Measurements from ENCODE around the gene PPME1.

Gene PPME1

DNA sequence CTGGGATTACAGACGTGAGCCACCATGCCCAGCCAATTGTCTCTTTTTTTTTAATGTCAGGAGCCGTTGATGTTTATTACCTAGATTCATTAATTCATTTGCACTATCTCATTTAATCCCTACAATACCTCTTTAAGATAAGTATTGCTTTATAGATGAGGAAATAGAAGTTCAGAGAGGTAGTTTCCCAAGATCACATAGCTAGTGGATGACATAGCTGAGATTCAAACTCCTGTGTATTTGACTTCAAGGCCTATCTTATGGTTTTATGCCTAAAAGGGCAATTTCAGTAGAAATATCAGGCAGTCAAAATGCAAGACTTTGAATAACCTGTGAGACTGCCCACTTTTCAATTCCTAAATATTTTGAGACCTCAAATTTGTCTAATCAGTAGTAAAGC is 66.5 kb downstream of the PPME1 start:
- H3K27me3 ChIP-seq (ENCODE audit: control insufficient read depth, insufficient read depth, low read length), result no peaks in the 10 kb centered on the region
- no peaks in the 10 kb centered on the region for H3K9me3 ChIP-seq (ENCODE audit: control insufficient read depth, insufficient read depth, low read length)
- no peak overlapping the region for H3K9ac ChIP-seq (ENCODE audit: low read depth, low read length)
- H3K36me3 ChIP-seq (ENCODE audit: control insufficient read depth, insufficient read depth, low read length), result peaks cover 4% of the 10 kb centered on the region
- no peaks in the 10 kb centered on the region for H3K4me1 ChIP-seq (ENCODE audit: control insufficient read depth, insufficient read depth, low read length)
- H3K4me3 ChIP-seq (ENCODE audit: low read depth, low read length), result no peak overlapping the region

- Histone ChIP-seq H3K4me3 (ENCODE audit: low read depth, low read length) (no peak overlapping the region), H3K4me1 (ENCODE audit: control insufficient read depth, insufficient read depth, low read length) (no peaks in the 10 kb centered on the region), H3K9ac (ENCODE audit: low read depth, low read length) (no peak overlapping the region), H3K36me3 (ENCODE audit: control insufficient read depth, insufficient read depth, low read length) (peaks cover 4% of the 10 kb centered on the region), H3K9me3 (ENCODE audit: control insufficient read depth, insufficient read depth, low read length) (no peaks in the 10 kb centered on the region), H3K27me3 (ENCODE audit: control insufficient read depth, insufficient read depth, low read length) (no peaks in the 10 kb centered on the region)
Observed at GRCh38 chr11:74238243-74238642, 67.2 kb downstream of the PPME1 start.

- H3K36me3 ChIP-seq (ENCODE audit: control insufficient read depth, insufficient read depth, low read length), result peaks cover 6% of the 10 kb centered on the region
- no peak overlapping the region for H3K4me3 ChIP-seq (ENCODE audit: low read depth, low read length)
- H3K9ac ChIP-seq (ENCODE audit: low read depth, low read length), result no peak overlapping the region
- H3K4me1 ChIP-seq (ENCODE audit: control insufficient read depth, insufficient read depth, low read length), result no peaks in the 10 kb centered on the region
- H3K9me3 ChIP-seq (ENCODE audit: control insufficient read depth, insufficient read depth, low read length), result no peaks in the 10 kb centered on the region
- peaks cover 3% of the 10 kb centered on the region for H3K27me3 ChIP-seq (ENCODE audit: control insufficient read depth, insufficient read depth, low read length)
Observed at GRCh38 chr11:74248469-74248868, 77.4 kb downstream of the PPME1 start.

GRCh38 chr11:74249496-74249895 is 78.4 kb downstream of the PPME1 start:
- Histone ChIP-seq H3K4me1 (ENCODE audit: control insufficient read depth, insufficient read depth, low read length) (no peaks in the 10 kb centered on the region), H3K9me3 (ENCODE audit: control insufficient read depth, insufficient read depth, low read length) (no peaks in the 10 kb centered on the region), H3K4me3 (ENCODE audit: low read depth, low read length) (no peak overlapping the region), H3K36me3 (ENCODE audit: control insufficient read depth, insufficient read depth, low read length) (peaks cover 9% of the 10 kb centered on the region), H3K9ac (ENCODE audit: low read depth, low read length) (no peak overlapping the region), H3K27me3 (ENCODE audit: control insufficient read depth, insufficient read depth, low read length) (peaks cover 3% of the 10 kb centered on the region)

DNA sequence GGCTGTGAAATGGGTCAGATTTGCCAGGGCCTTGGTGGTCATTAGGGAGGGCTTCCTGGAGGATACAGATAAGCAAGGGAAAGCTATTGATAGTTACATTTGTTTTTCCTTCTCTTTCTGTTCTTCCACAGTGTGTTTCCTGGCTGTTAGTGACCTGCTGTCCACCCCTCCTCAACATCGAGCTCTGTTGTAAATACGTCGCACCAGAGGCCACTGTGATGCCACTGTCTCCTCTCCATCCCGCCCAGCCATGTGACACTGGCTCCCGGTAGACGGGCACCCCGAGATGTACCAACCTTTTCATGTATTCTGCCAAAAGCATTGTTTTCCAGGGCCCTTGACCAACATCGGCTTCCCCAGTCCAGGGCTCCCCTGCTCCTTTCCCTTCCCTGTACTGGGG is 82.3 kb downstream of the PPME1 start:
- no peaks in the 10 kb centered on the region for H3K4me1 ChIP-seq (ENCODE audit: control insufficient read depth, insufficient read depth, low read length)
- no peaks in the 10 kb centered on the region for H3K27me3 ChIP-seq (ENCODE audit: control insufficient read depth, insufficient read depth, low read length)
- H3K36me3 ChIP-seq (ENCODE audit: control insufficient read depth, insufficient read depth, low read length), result peaks cover 9% of the 10 kb centered on the region
- no peak overlapping the region for H3K9ac ChIP-seq (ENCODE audit: low read depth, low read length)
- H3K4me3 ChIP-seq (ENCODE audit: low read depth, low read length), result no peak overlapping the region
- H3K9me3 ChIP-seq (ENCODE audit: control insufficient read depth, insufficient read depth, low read length), result no peaks in the 10 kb centered on the region

- Histone ChIP-seq H3K4me3 (ENCODE audit: low read depth, low read length) (no peak overlapping the region), H3K9ac (ENCODE audit: low read depth, low read length) (no peak overlapping the region), H3K9me3 (ENCODE audit: control insufficient read depth, insufficient read depth, low read length) (no peaks in the 10 kb centered on the region), H3K36me3 (ENCODE audit: control insufficient read depth, insufficient read depth, low read length) (peaks cover 9% of the 10 kb centered on the region), H3K27me3 (ENCODE audit: control insufficient read depth, insufficient read depth, low read length) (no peaks in the 10 kb centered on the region), H3K4me1 (ENCODE audit: control insufficient read depth, insufficient read depth, low read length) (no peaks in the 10 kb centered on the region)
Observed at GRCh38 chr11:74255741-74256375, 84.8 kb downstream of the PPME1 start.

DNA sequence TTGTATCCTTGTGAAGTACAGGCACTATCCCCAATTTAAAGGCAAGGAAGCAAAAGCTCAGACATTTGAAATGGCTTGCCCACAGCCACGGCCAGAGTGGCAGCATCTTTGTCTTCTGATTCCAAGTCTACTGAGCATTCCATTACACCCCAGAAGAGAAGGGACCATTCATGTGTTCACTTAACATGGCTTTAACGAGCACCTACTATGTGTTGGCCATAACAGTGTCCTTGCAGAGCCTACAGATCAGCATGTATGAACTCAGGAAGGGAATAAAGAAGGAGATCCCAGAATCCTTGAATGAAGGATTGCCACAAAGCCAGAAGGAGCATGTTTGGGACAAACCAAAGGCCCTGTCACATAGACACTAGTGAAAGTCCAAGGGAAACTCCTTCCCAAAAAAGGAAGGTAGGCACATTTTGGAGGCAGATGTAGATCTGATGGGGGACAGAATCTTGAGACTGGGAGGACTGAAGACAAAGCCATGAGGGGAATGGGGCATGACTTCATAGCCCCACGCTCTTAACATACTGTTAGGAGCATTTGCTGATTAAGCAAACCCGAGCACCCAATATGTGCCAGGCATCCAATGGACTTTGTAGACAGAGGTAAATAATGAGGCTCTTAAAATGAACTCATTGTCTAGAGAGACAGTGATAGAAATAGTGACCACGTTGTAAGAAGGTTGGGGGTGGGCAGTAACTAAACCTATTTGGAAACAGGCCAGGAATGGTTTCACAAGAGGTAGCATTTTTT is 85.5 kb downstream of the PPME1 start:
- H3K36me3 ChIP-seq (ENCODE audit: control insufficient read depth, insufficient read depth, low read length), result peaks cover 4% of the 10 kb centered on the region
- H3K27me3 ChIP-seq (ENCODE audit: control insufficient read depth, insufficient read depth, low read length), result no peaks in the 10 kb centered on the region
- H3K4me1 ChIP-seq (ENCODE audit: control insufficient read depth, insufficient read depth, low read length), result no peaks in the 10 kb centered on the region
- H3K9me3 ChIP-seq (ENCODE audit: control insufficient read depth, insufficient read depth, low read length), result no peaks in the 10 kb centered on the region
- no peak overlapping the region for H3K9ac ChIP-seq (ENCODE audit: low read depth, low read length)
- H3K4me3 ChIP-seq (ENCODE audit: low read depth, low read length), result no peak overlapping the region

DNA sequence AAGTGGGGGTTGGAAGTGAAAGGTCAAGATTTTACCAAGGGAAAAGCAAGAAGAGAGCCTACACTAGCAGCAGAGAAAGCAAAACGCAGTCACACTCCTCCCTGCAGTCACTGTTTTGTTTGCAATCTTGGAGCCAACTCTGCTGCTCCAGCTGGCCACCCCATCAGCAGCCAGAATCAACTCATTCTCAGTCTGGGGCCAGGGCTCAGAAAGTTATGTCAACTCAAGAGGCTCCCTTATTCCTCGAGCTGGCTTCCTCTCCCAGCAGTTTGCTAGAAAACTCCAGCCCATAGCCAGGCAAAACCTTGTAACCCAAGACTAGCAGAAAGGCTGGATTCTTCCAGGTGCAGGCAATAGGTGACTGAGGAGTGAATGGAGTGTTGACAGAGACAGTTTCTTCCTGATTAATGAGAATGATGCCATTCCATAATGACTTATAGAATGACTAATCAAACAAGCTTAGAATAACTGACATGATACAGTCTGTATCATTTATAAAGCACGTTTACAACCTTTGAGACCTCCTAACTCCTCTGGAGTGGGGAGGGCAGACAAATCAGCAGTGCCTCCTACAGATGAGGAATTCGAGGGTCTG is 87.0 kb downstream of the PPME1 start:
- Histone ChIP-seq H3K27me3 (ENCODE audit: control insufficient read depth, insufficient read depth, low read length) (no peaks in the 10 kb centered on the region), H3K9me3 (ENCODE audit: control insufficient read depth, insufficient read depth, low read length) (no peaks in the 10 kb centered on the region), H3K4me1 (ENCODE audit: control insufficient read depth, insufficient read depth, low read length) (no peaks in the 10 kb centered on the region), H3K36me3 (ENCODE audit: control insufficient read depth, insufficient read depth, low read length) (peaks cover 3% of the 10 kb centered on the region), H3K4me3 (ENCODE audit: low read depth, low read length) (no peak overlapping the region), H3K9ac (ENCODE audit: low read depth, low read length) (no peak overlapping the region)

DNA sequence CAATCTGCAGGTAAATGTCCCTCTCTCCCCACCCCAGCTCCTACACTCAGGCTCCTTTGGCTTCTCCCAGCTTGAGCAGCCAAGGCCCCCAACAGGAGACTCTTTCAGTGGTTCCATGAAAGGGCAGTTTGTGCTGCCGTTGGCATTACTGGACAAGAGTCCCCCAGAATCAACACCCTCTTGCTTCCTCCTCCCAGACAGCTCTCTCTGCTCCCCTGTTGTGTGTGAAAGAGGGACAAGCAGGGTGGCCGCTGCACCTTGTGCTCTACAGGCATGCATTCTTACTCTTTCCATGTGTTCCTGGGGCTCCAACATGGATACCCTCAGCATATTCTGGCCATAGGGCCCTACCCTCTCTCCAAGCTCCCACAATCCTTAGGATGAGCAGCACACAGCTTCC is 91.6 kb downstream of the PPME1 start:
- no peak overlapping the region for H3K4me3 ChIP-seq (ENCODE audit: low read depth, low read length)
- H3K9ac ChIP-seq (ENCODE audit: low read depth, low read length), result no peak overlapping the region
- no peaks in the 10 kb centered on the region for H3K9me3 ChIP-seq (ENCODE audit: control insufficient read depth, insufficient read depth, low read length)
- H3K4me1 ChIP-seq (ENCODE audit: control insufficient read depth, insufficient read depth, low read length), result no peaks in the 10 kb centered on the region
- no peaks in the 10 kb centered on the region for H3K36me3 ChIP-seq (ENCODE audit: control insufficient read depth, insufficient read depth, low read length)
- H3K27me3 ChIP-seq (ENCODE audit: control insufficient read depth, insufficient read depth, low read length), result peaks cover 3% of the 10 kb centered on the region

DNA sequence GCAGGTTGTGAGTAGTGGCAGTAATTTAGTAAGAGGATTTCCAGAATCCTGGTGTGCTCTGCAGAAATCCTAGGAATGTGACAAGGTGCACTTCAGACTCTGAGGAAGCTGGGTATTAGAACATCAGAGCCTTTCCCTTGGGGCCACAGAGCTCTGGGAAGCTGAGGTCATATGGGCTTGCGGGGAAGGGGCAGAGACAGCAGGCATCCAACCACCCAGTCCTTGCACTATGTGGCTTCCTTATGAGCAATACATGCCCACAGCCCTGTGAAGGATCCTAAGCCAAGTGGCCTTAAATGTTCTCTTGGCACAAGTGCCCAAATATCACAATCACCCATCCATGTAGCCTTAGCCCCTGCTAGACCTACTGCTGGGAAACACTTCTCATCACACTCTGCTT is 94.2 kb downstream of the PPME1 start:
- peaks cover 3% of the 10 kb centered on the region for H3K27me3 ChIP-seq (ENCODE audit: control insufficient read depth, insufficient read depth, low read length)
- H3K36me3 ChIP-seq (ENCODE audit: control insufficient read depth, insufficient read depth, low read length), result no peaks in the 10 kb centered on the region
- no peaks in the 10 kb centered on the region for H3K4me1 ChIP-seq (ENCODE audit: control insufficient read depth, insufficient read depth, low read length)

GRCh38 chr11:74267014-74267413 is 95.9 kb downstream of the PPME1 start:
- no peaks in the 10 kb centered on the region for H3K4me1 ChIP-seq (ENCODE audit: control insufficient read depth, insufficient read depth, low read length)
- H3K27me3 ChIP-seq (ENCODE audit: control insufficient read depth, insufficient read depth, low read length), result peaks cover 3% of the 10 kb centered on the region
- no peak overlapping the region for H3K9ac ChIP-seq (ENCODE audit: low read depth, low read length)
- no peaks in the 10 kb centered on the region for H3K36me3 ChIP-seq (ENCODE audit: control insufficient read depth, insufficient read depth, low read length)
- no peaks in the 10 kb centered on the region for H3K9me3 ChIP-seq (ENCODE audit: control insufficient read depth, insufficient read depth, low read length)
- H3K4me3 ChIP-seq (ENCODE audit: low read depth, low read length), result no peak overlapping the region

More for the DNA sequence above, 94.2 kb downstream of the PPME1 start:
- H3K4me3 ChIP-seq (ENCODE audit: low read depth, low read length), result no peak overlapping the region
- no peaks in the 10 kb centered on the region for H3K9me3 ChIP-seq (ENCODE audit: control insufficient read depth, insufficient read depth, low read length)
- no peak overlapping the region for H3K9ac ChIP-seq (ENCODE audit: low read depth, low read length)

- no peak overlapping the region for H3K9ac ChIP-seq (ENCODE audit: low read depth, low read length)
- H3K36me3 ChIP-seq (ENCODE audit: control insufficient read depth, insufficient read depth, low read length), result no peaks in the 10 kb centered on the region
- H3K4me3 ChIP-seq (ENCODE audit: low read depth, low read length), result no peak overlapping the region
- no peaks in the 10 kb centered on the region for H3K4me1 ChIP-seq (ENCODE audit: control insufficient read depth, insufficient read depth, low read length)
- H3K27me3 ChIP-seq (ENCODE audit: control insufficient read depth, insufficient read depth, low read length), result peaks cover 3% of the 10 kb centered on the region
- H3K9me3 ChIP-seq (ENCODE audit: control insufficient read depth, insufficient read depth, low read length), result no peaks in the 10 kb centered on the region
Observed at GRCh38 chr11:74268456-74268855, 97.4 kb downstream of the PPME1 start.

Measured in iPS-15b (cell line).